ENCODE data around the gene TPPP.
"Not testable (repeated sequence)": the region's sequence is repeated elsewhere in the genome, so short reads cannot be mapped to it uniquely, and the experiment has no call there.

The TPPP gene

DNA sequence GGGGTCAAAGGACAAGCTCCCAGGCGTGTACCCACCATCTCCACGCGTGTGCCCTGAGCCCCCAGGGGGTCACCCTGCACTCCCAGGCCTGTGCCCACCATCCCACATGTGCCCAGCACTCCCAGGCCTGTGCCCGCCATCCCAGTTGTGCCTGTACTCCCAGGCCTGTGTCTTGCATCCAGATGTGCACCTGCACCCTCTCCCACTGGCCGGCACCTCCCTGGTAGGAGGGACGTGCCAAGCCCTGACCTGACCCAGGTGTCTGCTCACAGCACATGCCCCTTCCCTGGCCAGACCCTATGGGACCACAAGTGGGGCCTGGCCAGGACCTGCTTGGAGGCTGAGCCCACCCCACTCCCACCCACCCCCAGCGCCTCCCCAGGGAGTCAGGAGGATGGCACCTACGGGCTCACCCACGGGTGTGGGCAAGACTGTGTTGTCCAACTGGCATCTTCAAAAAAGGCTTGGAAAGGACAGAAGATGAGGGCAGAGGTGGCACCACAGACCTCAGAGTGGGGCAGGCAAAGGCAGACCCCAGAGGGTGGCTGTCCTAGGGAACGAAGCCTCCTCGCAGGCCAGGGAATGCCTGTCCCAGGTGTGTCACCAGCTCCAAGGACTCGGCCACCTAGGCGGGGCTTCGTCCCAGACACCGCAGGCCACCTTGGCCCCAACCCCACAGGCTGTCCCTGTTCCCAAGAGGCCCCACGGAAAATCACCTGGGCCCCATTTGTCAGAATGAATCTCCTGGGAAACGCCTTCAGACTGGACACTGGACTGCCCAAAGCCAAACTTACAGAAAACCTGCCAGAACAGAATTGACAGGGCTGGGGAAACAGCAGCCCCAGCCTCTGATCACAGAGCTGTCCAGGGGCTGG, 11.6 kb downstream of the TPPP start:
- H3K27ac ChIP-seq (ENCODE audit: low read depth, low read length); H3K27me3 ChIP-seq (ENCODE audit: control insufficient read depth, low read length); H3K4me3 ChIP-seq (ENCODE audit: low read length); H4K20me1 ChIP-seq (ENCODE audit: control insufficient read depth, insufficient read depth, low read depth, low read length); H3K4me1 ChIP-seq (ENCODE audit: control insufficient read depth, low read length); H3K9me2 ChIP-seq (replicated peaks; ENCODE audit: control insufficient read depth, low read length); H3K9me3 ChIP-seq (ENCODE audit: control insufficient read depth, insufficient read depth, low read length); H3K36me3 ChIP-seq (ENCODE audit: control insufficient read depth, low read length); H3K4me2 ChIP-seq (ENCODE audit: low read length); H3K79me2 ChIP-seq (ENCODE audit: control insufficient read depth, low read length); H3F3A ChIP-seq (ENCODE audit: control insufficient read depth, insufficient read depth): not testable (repeated sequence)

DNA sequence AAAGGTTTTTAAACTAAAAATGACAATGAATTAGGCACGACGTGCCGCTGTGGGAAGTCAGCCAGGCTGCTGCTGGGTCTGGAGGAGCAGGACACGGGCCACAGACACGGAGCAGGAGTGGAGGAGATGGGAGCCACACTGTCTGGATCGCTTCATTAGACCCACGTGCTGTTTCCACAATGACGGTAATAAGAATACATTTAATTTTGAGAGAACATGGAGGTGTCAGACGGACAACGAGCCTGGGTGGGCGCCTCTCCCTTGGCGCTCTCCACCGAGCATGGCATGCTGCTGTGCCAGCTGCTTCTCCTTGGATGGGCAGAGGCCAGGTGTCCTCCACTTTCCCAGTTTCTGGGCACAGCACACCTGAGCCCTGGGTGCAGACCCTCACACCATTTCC, 12.3 kb downstream of the TPPP start:
- not testable (repeated sequence) for H3K27me3 ChIP-seq (ENCODE audit: control insufficient read depth, low read length); H3K79me2 ChIP-seq (ENCODE audit: control insufficient read depth, low read length); H4K20me1 ChIP-seq (ENCODE audit: control insufficient read depth, insufficient read depth, low read depth, low read length); H3K4me2 ChIP-seq (ENCODE audit: low read length); H3K9me2 ChIP-seq (replicated peaks; ENCODE audit: control insufficient read depth, low read length); H3K9me3 ChIP-seq (ENCODE audit: control insufficient read depth, insufficient read depth, low read length); H3K27ac ChIP-seq (ENCODE audit: low read depth, low read length); H3K36me3 ChIP-seq (ENCODE audit: control insufficient read depth, low read length); H3F3A ChIP-seq (ENCODE audit: control insufficient read depth, insufficient read depth); H3K4me1 ChIP-seq (ENCODE audit: control insufficient read depth, low read length); H3K4me3 ChIP-seq (ENCODE audit: low read length)

DNA sequence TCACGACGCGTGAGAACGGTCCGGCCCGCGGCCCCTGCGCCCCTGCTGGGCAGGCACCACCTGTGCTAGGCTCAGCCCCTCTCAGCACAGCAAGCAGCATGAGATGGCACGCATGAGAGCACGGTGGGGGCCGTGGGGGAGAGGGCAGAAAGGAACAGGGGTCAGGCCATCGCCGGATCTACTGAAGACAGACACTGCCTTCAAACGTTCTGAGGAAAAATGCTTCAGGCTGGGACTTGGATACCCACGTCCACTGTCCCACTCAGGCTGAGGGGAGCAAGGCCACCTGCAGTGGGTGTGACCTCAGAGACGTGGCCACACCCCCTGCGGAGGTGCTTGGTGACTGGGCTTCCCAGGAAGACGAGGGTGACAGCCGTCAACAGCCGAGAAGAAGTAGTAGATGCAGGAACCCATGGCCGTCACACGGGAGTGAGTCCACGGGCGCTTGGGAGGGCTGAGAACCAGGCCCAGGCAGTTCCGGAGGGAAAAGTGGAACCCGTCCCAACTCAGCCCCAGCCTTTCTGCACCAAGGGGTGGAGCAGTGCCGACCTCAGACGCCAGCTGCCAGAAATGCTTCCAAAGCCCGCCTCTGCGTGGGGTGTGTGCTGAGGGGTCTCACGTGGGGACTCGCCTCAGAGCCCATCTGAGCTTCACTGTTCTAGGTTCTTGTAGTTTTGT, 12.9 kb downstream of the TPPP start:
- H4K20me1 ChIP-seq (ENCODE audit: control insufficient read depth, insufficient read depth, low read depth, low read length); H3K9me2 ChIP-seq (replicated peaks; ENCODE audit: control insufficient read depth, low read length); H3K27ac ChIP-seq (ENCODE audit: low read depth, low read length): not testable (repeated sequence)

DNA sequence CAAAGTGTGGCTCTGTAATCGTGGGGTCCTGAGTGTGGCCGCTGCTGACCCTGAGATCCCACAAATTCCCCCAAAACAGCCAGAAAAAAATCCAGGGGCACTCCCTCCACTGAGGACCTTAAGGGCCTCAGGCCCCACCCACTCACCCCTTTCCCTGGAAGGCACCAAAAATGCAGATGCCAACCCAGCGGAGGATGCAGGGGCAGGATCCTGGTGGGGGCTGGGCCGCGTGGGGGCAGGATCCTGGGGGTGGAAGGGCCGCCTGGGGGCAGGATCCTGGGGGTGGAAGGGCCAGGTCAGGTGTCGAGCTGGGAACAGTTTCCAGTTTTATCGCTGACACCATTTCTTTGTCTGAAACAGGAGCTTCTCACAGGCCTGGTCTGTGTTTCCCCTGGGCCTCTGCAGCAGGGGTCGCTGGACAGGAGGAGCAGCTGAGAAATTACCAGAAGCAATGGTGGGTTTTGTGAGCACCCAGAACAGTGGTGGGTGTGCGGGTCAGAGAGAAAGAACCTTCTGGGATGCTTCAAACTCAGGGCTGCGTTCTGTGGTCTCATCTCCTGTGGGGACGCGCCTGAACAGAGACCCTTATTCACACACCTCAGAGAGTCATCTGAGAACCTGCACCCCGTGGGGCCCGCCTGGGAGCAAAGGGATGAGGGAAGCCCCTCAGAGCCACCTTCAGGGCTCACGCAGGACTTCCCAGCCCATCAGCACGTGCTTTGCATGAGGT, 13.8 kb downstream of the TPPP start:
- not testable (repeated sequence) for H3K27ac ChIP-seq (ENCODE audit: low read depth, low read length); H3K9me2 ChIP-seq (replicated peaks; ENCODE audit: control insufficient read depth, low read length); H3K4me2 ChIP-seq (ENCODE audit: low read length); H3K36me3 ChIP-seq (ENCODE audit: control insufficient read depth, low read length); H3K4me3 ChIP-seq (ENCODE audit: low read length); H3K27me3 ChIP-seq (ENCODE audit: control insufficient read depth, low read length); H3F3A ChIP-seq (ENCODE audit: control insufficient read depth, insufficient read depth); H3K4me1 ChIP-seq (ENCODE audit: control insufficient read depth, low read length); H3K79me2 ChIP-seq (ENCODE audit: control insufficient read depth, low read length); H4K20me1 ChIP-seq (ENCODE audit: control insufficient read depth, insufficient read depth, low read depth, low read length); H3K9me3 ChIP-seq (ENCODE audit: control insufficient read depth, insufficient read depth, low read length)

More for the DNA sequence above, 12.9 kb downstream of the TPPP start:
- not testable (repeated sequence) for H3K27me3 ChIP-seq (ENCODE audit: control insufficient read depth, low read length); H3F3A ChIP-seq (ENCODE audit: control insufficient read depth, insufficient read depth); H3K79me2 ChIP-seq (ENCODE audit: control insufficient read depth, low read length); H3K36me3 ChIP-seq (ENCODE audit: control insufficient read depth, low read length); H3K4me2 ChIP-seq (ENCODE audit: low read length); H3K4me1 ChIP-seq (ENCODE audit: control insufficient read depth, low read length); H3K4me3 ChIP-seq (ENCODE audit: low read length); H3K9me3 ChIP-seq (ENCODE audit: control insufficient read depth, insufficient read depth, low read length)

DNA sequence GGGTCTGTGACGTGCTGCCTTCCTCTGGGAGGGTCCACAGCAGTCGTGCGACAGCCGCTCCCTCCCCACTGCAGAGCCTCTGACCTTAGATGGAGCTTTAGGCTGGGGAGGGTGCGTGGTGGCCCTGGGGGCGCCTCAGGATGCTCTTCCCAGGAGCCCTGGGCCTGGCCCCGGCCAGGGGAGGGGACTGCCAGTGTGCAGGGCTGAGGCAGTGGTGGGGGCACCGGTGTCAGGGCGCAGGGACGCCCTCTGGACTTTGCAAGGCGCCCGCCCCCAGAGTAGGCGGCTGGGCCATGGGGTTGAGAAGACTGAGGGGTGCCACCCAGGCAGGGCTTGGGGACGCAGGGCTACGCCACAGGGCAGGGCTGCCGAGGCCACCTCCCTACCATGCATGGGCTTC, 14.6 kb downstream of the TPPP start:
- not testable (repeated sequence) for H3K27ac ChIP-seq (ENCODE audit: low read depth, low read length); H3K27me3 ChIP-seq (ENCODE audit: control insufficient read depth, low read length); H4K20me1 ChIP-seq (ENCODE audit: control insufficient read depth, insufficient read depth, low read depth, low read length); H3F3A ChIP-seq (ENCODE audit: control insufficient read depth, insufficient read depth); H3K36me3 ChIP-seq (ENCODE audit: control insufficient read depth, low read length); H3K4me2 ChIP-seq (ENCODE audit: low read length); H3K4me1 ChIP-seq (ENCODE audit: control insufficient read depth, low read length); H3K79me2 ChIP-seq (ENCODE audit: control insufficient read depth, low read length); H3K9me3 ChIP-seq (ENCODE audit: control insufficient read depth, insufficient read depth, low read length); H3K9me2 ChIP-seq (replicated peaks; ENCODE audit: control insufficient read depth, low read length); H3K4me3 ChIP-seq (ENCODE audit: low read length)

Data from DOHH2 (cell line).